ENCODE data around the gene P2RY12.
"Not testable (repeated sequence)": the region's sequence is repeated elsewhere in the genome, so short reads cannot be mapped to it uniquely, and the experiment has no call there.

P2RY12 gene

DNA sequence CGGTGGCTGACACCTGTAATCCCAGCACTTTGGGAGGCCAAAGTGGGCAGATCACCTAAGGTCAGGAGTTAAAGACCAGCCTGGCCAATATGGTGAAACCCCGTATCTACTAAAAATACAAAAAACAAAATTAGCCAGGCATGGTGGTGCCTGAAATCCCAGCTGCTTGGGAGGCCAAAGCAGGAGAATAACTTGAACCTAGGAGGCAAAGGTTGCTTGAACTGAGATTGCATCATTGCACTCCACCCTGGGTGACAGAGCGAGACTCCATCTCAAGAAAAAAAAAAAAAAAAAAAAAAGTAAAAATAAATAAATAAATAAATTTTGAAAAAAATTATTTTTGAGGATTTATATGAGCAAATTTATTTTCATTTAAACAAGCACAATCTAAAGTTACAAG, 7.6 kb upstream of the P2RY12 start:
- not testable (repeated sequence) for DNase-seq

DNA sequence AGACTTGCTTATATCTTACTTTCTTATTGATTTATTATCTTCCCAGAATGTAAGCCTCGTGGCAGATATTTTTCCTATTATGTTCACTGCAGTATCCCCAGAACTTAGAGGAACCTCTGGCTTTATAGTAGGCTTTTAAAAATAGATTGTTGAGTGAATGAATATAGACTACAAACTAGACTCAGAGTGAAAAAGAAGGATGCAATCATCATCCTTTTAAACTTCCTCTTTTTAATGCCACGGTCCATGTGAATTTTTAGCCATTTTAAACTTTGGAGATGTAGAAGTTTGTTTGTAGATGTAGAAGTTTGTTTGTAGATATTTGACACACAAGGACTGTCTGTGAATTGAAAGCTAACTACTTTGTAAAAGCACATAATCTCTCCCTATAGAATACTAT, 7.2 kb upstream of the P2RY12 start:
- DNase-seq: no peak

DNA sequence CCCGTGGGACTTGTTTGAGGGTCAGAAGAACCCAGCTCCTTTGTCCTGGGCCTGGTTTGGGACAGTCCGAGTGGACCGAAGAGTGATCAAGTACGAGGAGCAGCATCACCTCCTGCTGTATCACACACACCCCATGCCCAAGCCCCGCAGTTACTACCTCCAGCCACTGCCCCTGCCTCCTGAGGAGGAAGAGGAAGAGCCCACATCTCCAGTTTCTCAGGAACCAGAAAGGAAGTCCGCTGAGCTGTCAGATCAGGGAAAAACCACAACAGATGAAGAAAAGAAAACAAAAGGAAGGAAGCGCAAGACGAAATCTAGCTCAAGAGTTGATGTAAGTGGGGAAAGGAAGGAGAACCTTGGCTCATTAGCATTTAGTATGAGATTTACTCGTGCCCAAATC, 3.3 kb upstream of the P2RY12 start:
- DNase-seq: no peak

DNA sequence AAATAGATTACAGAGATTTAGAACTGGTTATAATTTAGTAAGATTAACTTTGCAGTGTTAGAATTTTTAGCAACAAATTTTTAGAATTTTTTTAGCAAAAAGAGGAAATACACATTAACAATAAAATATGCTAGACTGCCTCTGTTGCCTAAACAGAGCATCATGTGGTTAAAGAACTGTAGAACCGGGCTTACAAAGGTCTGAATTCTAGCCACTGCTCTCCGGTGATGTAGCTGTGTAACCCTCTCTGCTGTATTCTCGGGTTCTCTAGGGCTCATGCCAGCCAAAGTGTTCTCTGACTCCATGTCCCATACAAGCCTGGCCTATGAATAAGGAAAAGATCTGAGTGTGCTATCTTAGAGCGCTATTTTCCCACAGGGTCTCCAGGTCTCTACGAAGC, 2.9 kb upstream of the P2RY12 start:
- no peak for DNase-seq

DNA sequence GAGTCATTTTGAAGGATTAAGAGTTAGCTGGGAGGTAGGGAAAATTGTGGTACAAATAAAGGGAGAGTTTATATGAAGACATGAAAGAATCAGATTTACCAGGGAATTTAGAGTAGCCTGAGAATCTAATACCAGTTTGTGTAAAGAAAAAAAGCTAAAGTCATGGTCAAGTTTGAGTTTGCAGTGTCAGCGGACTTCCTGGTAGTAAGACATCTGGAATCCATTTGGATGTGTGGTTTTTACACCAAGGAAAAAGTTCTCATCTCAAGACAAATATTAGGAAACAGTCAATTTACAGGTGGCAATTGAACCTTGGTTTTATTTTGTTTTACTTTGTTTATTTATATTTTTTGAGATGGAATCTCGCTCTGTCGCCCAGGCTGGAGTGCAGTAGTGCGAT, 1.5 kb upstream of the P2RY12 start:
- no peak for DNase-seq

DNA sequence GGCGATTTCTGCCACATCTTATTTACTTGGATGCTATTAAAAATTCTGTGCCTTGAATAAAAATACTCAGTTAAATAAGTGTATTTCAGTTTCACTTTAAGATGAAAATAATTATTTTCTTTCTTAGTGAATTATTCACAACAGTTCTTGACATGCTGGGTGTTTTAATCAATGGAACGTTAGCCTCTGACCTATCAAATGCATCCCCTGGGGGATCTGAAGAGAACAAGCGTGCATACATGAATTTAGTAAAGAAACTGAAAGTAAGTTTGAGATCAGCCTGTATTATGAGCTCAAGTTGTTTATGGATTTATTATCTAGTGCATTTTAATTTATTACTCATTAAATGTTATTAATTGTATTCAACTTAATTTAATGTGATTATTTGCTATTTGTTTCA, 597 bp downstream of the P2RY12 start:
- DNase-seq: no peak

DNA sequence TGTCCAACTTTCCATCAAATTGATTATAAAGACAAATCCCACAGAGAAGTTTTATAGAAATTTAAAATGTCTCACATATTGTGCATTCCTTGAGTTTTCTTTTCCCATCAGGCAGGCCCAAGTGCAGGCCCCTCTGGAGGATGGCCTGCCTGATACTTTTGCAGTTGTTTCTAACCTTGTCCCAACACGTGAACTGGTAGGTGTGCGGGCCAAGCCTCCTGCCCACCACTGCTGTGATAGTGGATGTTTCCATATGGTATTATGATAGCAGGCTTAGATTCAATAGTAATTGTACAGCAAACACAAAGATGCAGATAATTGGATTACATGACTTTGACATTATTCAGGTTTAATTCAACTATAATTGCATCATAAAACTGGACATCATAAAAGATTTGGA, 1.4 kb downstream of the P2RY12 start:
- DNase-seq: no peak

DNA sequence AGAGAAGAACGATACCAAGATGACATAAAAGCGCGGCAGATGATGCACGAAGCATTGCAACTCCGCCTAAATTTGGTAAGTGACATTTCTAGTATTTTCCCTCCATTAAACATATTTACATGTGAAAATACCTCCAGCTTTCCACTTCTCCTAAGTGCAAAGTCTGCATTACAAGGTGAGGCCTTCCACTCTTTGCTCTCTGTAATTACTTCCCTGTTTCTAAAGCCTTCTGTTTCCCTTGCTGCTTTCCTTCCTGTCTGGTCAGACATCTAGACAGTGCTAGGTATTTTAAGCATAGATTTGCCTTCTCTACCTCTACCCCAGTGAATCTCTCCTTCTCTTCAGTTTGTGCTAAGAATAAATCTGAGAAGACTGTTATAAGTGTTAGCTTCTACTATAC, 1.9 kb downstream of the P2RY12 start:
- no peak for DNase-seq

DNA sequence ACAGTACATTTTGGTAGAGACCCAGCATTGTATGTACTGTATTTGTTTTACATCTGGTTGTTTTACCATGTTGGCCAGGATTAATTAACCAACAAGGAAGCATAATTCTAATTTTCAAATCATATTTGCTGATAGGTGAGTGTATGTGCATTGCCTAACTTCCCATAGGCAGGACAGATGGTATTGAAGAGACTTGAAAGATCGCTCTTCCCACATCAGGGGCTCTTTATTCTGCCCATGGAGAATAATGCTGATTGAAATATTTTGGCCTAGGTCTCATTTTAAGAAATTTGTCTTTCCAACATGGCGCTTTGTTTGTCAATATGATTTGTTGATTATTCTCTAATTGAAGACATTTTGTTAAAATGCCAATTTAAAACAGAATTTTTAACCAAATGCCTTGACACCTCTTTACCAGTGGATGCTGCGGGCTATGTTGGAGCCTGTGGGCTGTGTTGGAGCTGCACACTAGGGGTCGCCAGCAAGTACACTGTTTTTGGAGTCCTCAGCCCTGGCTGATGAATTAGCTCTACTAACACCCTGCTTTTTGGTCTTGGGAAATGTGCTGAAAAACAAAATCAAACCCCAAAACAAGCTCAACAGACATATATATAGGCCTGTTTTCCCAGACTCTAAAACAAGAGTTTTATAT, 5.3 kb downstream of the P2RY12 start:
- no peak for DNase-seq

DNA sequence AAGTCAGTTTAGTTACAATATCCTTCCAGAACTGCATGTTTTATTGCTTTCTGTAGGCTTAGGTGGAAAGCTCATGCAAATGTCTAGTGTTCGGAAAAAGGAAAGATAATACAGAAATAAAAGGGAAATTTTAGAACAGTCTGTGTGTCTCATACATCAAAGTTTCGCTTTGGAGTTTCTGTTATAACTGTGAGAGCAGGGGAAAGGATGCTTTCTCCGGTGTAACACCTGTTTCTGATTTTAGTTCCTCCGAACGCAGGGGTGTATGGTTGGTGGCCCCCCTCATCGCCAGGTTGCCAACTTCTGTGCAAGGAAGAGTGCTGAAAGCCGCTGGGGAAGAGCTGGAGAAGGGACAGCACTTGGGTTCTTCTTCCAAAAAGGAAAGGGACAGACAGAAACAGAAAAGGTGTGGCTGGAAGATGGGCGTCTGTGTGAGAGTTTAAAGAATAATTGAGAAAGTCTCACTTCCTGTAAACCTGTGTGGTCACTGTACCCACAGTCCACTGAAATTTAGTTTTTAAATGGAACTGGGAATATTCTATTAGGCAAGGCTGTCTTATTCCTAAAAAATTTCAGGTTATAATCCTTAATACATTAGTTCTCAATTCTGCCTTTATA, 6.7 kb downstream of the P2RY12 start:
- DNase-seq: no peak

DNA sequence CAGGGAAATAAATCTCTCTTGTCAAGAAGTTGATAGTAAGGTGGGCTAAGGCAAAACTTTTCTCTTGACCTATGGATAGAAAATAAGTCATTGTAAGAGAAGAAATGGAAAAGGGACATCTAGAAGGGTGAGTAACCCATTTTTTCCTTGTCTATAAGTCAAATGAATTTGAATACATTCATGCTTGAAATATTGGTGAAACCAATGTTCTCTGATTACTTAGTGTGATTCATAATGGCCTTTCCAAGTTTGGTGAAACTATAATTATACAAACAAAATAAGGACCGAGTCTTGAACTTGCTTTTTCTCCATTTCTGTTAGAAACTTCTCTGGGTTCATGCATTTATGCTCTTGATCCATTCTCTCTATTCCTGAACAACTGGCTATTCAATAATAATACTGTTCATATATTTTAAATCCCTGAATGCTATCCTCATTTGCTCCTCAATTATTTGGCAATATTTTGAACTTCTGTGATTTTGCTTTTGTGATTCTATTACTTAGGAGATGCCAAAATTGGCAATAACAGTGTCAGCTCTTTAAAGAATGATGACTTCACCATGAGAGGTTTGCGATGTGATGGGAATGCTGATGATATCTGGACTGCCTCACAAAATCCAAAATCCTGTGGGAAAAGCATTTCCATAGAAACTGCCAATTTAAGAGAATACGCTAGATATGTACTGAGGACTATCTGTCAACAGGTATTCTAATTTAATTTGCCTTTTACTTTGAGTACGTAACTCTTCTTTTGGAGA, 12.3 kb downstream of the P2RY12 start:
- no peak for DNase-seq

DNA sequence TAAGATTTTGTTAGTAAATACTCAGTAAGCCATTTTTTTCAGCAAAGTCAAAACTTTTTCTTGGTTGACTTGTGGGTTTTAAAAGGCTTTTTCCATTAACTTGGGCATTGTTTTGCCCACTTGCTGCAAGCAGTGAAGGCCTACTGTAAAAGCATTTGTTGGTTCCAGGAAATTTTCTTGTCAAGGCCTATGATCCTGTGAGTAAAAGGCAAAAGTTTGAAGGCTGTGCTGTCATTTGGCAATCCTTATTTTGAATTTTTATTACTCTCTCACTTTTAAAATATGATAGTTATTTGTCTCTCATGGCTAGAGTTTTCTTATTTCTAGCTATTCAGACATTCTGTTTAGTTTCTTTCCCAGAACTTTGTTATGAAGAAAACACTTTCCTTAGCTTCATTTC, 13.0 kb downstream of the P2RY12 start:
- no peak for DNase-seq

DNA sequence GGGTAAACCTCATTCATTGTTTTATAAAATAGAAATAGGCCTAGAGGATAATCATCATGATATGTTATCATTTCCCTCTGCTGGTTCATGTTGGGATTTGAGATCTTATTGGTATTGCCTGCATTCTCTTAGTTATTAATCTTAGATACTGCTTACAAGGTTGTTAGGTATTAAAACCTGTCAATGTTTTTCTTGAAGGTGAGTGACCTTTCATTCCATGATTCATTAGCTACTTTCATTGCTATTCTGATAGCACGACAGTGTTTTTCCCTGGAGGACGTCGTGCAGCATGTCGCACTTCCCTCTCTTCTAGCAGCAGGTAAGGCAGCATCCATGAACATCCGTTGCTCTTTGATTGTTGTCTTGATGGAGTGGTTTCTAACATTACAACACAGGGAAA, 17.1 kb downstream of the P2RY12 start:
- DNase-seq: no peak

DNA sequence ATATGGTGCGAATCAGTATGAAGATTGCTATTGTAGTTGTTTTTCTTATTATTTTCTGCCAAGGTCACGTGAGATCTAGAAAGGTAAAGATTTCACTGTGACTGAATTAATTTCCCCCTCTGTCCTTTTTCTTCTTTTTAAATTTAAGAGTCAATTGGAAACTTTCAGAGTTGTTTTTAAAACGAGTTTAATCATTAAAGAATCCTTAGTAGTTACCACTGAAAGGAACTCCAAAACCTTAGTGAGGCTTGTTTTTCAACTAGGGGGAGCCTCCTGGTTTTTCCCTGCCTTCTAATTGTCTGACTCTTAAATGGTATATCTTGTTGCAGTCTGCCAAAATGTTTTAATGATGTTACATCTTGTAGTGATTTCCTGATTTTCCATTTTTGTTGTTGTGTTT, 17.6 kb downstream of the P2RY12 start:
- no peak for DNase-seq

DNA sequence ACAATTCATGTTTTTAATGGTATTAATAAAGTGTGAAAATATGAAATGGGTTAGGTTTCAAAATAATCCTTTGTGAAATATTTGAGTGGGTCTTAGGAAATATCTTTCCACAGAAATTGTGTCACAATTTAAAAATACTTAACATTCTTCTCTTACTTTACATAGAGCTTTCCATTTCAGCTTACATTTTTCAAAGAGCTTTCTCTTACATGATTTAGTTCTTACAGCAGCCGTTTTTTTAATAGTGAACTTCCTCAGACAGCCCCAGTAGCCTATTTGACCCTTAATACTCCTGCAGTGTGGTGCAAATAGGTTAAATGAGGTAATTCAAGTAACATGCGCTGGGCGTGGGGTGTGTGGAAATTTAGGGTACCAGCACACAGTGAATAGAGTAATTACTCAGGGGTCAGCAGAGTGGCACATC, 21.8 kb downstream of the P2RY12 start:
- DNase-seq: no peak

DNA sequence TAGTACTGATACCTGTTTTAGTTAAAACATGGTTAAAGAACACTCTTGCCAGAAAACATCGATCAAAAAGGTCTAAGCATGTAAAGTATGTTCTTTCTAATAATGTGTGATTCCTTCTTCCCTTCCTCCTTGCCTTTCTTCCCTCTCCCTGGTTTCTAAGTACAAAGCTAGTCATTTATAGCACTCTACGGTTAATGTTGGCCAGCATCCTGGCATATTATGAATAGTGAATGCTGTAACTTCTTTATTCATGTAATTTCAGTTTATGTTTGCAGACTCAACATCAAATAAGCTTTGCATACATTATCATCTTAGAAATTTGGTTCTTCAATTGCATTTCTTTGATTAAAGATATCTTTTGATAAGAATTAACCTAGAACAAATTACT, 27.1 kb downstream of the P2RY12 start:
- no peak for DNase-seq

DNA sequence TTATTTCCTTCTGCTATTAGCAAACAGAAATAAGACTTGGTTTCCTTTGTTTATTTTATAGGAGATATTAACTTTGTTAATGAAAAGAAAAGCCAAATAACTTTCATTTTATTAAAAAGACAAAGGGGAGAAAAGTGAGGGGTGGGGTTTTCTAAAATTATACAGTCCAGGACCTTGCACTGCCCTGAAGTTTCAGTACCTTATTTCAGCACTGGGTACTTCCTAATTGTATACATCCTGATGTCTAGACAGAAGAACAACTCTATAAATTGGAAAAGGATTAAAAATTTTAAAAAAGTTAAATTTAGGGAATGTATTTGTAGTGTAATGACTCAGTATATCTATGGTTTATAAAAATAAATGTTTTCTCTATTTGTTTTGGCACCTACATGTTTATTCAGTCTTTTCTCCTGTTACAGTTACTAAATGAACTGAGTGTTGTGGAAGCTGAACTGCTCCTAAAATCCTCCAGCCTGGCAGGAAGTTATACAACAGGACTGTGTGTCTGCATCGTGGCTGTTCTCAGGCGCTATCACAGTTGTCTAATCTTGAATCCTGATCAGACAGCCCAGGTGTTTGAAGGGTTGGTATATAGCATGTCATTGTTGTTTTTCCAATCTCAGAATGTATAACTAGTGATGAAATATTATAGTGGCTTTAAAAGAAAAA, 27.6 kb downstream of the P2RY12 start:
- no peak for DNase-seq

DNA sequence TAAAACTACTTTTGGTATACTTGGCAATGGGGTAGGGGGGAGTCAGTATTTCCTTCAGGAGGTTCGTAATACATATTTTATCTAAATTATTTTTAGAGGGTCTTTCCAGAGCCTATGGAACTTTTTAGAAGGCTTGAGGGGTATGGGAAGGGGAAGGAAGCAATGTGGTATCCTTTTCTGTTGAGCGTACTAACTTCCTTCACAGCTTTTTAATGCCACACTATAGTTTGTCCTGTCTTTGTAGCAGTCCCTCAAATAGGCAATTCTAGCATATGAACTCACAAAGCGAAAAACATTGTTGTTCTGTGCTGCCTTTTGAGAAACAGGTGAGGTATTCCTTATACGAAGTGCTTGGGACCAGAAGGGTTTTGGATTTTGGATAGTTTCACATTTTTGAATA, 32.9 kb downstream of the P2RY12 start:
- DNase-seq: no peak

DNA sequence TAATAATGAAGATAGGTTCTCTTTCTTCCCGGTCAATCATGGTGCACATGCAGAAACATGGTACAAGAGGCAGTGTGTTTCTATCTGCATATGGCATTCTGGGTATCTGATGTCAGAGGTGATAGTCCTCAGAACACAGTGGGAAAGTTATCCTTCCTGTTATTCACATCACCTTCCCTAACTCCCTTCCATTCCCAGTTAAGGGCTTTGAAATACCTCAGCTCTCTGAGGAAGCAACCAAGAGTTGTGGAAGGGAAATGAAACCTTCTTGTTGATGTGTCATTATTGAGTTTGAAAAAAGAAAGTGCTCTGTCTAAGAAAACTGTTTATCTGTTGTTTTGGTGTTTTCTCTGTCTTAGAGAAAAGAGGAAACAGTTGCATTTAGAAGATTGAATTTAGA, 33.3 kb downstream of the P2RY12 start:
- no peak for DNase-seq

DNA sequence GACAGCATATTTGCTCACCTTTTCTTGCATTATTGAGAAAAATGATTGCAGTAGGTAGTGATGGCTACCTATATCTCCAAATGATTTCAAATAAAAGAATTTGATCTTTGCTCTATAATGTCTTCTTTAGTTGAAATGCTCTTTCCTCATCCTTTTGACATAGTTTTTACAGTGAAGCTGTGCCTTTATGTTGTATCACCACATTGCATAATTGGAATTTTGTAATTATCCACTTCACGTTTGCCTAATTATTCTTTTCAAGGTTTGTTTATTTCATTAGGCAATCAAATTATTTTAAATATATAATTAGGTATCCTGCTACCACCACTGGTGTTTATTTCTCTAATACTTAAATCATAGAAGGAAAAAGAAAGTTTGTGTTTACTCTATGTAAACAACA, 33.9 kb downstream of the P2RY12 start:
- DNase-seq: no peak

DNA sequence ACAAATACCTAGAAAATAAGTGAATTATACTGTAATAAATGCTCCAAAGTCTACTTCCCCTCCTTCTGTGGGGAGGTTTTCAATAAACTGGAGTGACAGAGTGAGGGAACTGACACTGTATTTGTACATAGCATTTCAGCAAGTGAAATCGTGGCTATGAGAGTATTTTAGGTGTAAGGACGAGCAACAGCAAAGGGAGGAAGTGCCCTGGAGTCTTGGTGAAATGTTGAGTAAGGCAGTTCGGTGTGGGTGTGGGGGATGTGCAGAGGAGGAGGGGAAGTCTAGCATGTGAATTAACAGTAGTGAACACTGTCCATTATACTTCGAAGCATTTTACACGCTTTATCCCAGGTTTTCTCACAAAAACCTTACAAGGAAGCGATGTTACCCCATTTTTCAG, 37.1 kb downstream of the P2RY12 start:
- no peak for DNase-seq

DNA sequence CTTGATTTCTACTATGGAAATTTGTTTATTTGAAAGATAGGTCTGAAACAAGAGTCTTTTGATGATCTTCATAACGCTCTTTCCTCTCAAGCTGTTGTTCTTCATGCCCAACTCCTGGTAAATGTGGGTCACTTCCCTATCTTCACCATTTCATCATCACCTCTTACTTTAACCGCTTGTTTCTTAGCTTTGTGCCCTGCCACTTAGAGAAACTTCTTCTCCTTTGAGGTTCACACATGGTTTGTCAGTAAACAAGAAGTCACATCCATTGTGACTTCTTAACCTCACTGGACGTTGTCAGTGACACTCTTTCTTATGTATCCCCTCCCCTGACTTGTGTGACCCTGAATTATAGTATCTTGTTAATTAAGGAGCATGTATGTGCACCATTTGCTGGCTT, 38.3 kb downstream of the P2RY12 start:
- no peak for DNase-seq

DNA sequence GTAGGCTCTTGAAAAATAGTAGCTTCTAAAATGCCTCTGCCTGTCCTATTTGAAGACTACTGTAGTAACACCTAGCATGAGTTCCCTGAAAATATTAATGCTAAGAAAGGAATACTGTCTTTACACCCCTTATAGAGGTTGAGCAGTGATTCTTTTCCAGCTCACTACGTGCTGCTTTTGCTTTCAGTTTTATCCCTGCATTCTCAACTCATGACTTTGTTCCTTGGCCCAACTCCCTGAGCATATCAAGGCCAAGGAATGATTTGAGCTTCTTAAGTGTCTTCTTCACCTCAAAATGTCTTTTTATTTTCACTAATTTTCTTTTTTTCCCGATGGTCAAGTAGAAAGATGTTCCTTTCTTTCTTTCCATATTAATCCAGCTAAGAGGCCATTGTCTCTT, 38.7 kb downstream of the P2RY12 start:
- DNase-seq: no peak

DNA sequence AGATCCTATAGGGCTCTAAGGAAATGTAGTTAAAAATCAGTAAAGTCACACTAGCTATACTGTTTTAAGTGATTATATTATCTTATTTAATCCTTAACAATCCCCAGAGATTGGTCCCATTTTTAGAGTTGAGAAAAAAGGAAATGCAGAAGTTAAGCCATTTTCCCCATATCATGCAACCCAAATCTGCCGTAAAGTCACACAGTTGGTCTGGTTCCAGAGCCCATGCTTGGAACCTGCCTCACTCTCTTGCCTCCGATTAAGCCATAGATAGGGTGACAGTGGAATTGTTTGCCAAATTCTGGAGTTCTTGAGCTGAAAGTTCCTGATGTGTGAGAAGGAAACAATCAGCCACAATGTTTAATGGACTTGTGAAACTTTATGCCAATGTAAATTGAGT, 52.9 kb downstream of the P2RY12 start:
- DNase-seq: no peak
